ENCODE results near the gene POP4.

GRCh38 chr19:29596080-29596727 is 9.9 kb upstream of the POP4 start:
- no peak for TF ChIP-seq CTCF (IDR thresholded peaks at IDR 0.05; ENCODE audit: borderline replicate concordance, extremely low read depth, low read length, poor library complexity, severe bottlenecking)
- no peak for TF ChIP-seq EZH2 (IDR thresholded peaks at IDR 0.05; ENCODE audit: borderline replicate concordance, low read depth, low read length, severe bottlenecking)

Data from DND-41 (cell line).